Measurements from ENCODE around the gene SERPINA3.
"Not testable (repeated sequence)": the region's sequence is repeated elsewhere in the genome, so short reads cannot be mapped to it uniquely, and the experiment has no call there.

Gene SERPINA3

DNA sequence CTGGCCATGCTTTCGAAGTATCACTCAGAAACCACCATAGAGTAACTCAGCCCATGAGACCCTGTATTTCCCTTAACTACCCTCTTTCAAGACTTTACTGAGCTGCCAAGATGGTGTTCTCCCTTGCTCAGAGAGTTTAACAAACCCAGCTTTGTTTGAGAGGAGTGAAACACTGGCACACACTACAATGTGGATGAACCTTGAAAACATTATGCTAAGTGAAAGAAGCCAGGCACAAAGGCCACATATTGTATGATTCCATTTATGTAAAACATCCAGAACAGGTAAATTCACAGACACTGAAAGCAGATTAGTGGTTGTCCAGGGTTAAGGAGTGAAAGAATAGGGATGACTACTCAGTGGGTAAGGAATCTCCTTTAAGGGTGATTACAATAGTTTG lies 18.9 kb downstream of the SERPINA3 start:
- TF ChIP-seq, protein P1, sequence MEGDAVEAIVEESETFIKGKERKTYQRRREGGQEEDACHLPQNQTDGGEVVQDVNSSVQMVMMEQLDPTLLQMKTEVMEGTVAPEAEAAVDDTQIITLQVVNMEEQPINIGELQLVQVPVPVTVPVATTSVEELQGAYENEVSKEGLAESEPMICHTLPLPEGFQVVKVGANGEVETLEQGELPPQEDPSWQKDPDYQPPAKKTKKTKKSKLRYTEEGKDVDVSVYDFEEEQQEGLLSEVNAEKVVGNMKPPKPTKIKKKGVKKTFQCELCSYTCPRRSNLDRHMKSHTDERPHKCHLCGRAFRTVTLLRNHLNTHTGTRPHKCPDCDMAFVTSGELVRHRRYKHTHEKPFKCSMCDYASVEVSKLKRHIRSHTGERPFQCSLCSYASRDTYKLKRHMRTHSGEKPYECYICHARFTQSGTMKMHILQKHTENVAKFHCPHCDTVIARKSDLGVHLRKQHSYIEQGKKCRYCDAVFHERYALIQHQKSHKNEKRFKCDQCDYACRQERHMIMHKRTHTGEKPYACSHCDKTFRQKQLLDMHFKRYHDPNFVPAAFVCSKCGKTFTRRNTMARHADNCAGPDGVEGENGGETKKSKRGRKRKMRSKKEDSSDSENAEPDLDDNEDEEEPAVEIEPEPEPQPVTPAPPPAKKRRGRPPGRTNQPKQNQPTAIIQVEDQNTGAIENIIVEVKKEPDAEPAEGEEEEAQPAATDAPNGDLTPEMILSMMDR (IDR thresholded peaks at IDR 0.05; ENCODE audit: insufficient read depth, low read depth, low read length, missing control alignments) = no peak
- no peak for DNase-seq (ENCODE audit: low read depth)

DNA sequence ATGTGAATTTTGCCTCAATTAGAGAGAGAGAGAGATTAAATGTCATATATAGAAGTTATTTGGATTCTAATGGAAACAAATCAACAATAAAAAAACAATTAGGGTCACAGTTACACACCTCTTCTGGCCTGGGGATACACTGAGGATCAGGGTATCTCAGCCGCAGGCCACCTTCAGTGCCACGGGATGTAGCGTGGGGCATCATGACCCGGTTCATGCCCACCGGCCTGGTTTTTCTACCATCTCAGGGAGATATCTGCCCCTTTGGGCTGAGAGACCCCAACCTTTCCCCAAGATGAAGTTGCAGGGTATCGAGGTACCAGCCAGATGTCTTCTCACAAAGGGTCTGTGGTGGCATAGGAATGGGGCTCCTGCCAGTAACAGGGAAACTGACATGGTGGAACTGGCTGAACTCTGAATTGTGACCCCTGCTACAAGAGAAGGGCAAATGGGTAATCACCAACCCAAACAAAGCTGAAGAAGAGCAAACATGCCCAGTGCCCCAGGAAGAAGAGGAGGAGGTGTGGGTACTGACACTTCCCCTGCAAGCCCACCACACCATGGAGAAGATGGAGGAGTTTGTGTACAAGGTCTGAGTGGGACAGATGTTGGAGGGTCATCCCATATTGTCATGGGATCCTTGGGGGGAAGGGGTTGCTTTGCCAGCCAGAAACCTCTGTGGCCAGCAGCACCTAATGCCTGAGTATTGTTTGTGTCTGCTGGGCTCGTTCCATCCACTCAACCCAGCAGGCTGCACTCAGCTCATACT lies 19.5 kb downstream of the SERPINA3 start:
- no peak for DNase-seq (ENCODE audit: low read depth)
- TF ChIP-seq, protein P1 (IDR thresholded peaks at IDR 0.05; ENCODE audit: insufficient read depth, low read depth, low read length, missing control alignments) = no peak
- H3K4me3 ChIP-seq (ENCODE audit: low read depth, low read length) = no peak overlapping the region

More for the DNA sequence above, 18.9 kb downstream of the SERPINA3 start:
- H3K4me3 ChIP-seq (ENCODE audit: low read depth, low read length) = no peak overlapping the region

DNA sequence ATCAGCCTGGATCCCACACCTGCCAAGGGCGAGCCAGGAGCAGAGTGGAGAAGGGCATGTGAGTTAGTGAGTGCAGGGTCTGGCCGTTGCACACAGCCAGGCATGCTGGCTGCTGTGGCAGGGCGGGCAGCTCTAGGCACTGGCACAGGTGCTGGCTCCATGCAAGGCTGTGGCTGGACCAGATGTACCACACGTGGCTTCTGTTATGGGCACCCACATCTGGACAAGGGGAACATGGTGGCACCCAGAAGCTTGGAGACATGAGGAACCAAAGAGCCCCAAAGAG lies 20.1 kb downstream of the SERPINA3 start:
- TF ChIP-seq, protein P1 (IDR thresholded peaks at IDR 0.05; ENCODE audit: insufficient read depth, low read depth, low read length, missing control alignments) = no peak
- no peak overlapping the region for H3K4me3 ChIP-seq (ENCODE audit: low read depth, low read length)
- DNase-seq (ENCODE audit: low read depth) = no peak

DNA sequence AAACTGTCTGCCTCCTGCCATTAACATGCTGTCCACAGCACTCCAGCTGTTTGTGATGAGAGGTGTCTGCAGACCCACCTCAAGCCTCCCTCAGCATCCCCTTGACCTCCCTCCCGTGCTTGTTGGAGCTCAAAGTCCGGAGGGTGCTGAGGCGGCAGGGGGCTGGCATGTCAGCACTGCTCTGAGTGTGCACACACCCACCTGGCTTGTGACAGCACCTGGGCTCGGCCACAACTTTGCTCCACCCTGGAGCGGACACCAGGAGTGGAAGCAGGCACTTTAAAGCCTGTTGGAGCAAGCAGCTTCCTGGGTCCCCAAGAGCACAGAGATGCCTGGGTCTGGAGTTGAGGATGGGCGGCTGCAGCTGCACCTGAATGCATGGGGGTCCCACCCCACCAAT lies 20.9 kb downstream of the SERPINA3 start:
- H3K4me3 ChIP-seq (ENCODE audit: low read depth, low read length) = no peak overlapping the region
- TF ChIP-seq, protein P1 (IDR thresholded peaks at IDR 0.05; ENCODE audit: insufficient read depth, low read depth, low read length, missing control alignments) = no peak
- DNase-seq (ENCODE audit: low read depth) = no peak

DNA sequence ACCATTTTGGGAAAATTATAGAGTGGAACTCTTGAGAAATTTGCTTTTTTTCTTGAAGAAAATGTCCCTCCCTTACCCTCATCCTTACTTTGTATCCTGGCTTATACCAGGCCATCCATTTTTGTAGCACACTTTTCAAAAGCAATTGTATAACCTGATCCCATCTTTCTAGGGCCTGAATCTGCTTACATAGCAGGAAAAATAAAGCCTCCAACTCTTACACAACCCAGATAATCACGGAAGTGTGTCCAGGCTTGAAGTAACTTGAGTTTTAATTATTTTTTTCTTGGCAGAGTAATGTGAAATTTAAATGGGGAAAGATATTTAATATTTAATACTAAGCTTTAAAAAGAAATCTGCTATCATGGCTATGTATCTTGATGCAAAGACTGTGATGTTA lies 23.0 kb downstream of the SERPINA3 start:
- no peak for DNase-seq (ENCODE audit: low read depth)
- TF ChIP-seq, protein P1 (IDR thresholded peaks at IDR 0.05; ENCODE audit: insufficient read depth, low read depth, low read length, missing control alignments) = no peak
- H3K4me3 ChIP-seq (ENCODE audit: low read depth, low read length) = no peak overlapping the region

DNA sequence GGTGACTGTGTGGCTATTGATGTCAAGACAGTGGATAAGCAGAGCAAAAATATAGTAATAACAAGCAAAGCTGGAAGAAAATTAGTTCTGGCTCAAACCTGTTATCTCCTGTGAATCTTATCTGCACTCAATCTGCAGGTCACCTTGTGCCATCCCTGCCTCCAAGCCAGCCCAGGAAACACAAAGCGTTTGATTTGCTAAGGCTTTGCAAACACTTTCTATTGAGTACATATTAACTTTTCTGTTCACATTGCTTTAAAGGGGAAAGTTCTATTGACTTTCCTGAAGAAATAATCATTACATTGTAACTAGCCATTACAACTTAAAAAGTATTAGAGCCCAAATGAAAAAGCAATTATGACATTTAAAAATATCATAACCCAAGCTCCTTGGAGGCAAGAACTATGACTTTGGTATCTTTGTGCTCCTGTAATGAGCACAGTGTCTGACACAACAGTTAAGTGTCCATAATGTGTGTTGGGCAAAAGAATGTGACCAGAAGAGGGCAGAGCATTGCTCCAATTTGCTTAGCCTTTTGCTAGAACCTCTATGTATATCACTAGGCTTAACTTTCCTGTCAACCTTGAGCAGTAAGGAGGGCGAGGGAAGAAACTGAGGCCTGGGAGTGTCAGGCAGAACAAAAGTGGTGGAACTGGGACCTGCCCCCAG lies 24.7 kb downstream of the SERPINA3 start:
- TF ChIP-seq, protein P1 (IDR thresholded peaks at IDR 0.05; ENCODE audit: insufficient read depth, low read depth, low read length, missing control alignments) = peak; percentile 3
- DNase-seq (ENCODE audit: low read depth) = no peak
- H3K4me3 ChIP-seq (ENCODE audit: low read depth, low read length) = no peak overlapping the region

DNA sequence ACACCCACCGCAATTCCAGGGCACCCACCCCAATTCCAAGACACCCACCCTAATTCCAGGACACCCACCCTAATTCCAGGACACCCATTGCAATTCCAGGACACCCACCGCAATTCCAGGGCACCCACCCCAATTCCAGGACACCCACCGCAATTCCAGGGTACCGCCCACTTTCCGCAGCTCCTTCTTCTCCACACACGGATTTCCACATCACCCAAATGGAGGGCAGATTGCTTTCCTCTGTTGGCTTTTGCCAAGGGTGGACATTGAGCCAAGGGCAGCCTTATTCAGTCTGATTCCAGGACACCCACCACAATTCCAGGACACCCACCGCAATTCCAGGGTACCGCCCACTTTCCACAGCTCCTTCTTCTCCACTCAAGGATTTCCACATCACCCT lies 25.6 kb downstream of the SERPINA3 start:
- H3K4me3 ChIP-seq (ENCODE audit: low read depth, low read length); DNase-seq (ENCODE audit: low read depth): not testable (repeated sequence)

Data from GM12865 (cell line).